Left ventricle myocardium inferior (tissue), 1 donor: ENCODE measurements around the gene NKD1. TPM values are rescaled to one million over a fixed set of nuclear protein-coding genes. Genes with fewer than 3 reads are reported as not detected.

Experiments used
- DNase-seq: peaks from one replicate; pipeline ENCODE4 v3.0.0-alpha.2; 2020
- H3K27ac ChIP-seq: fragments of 200-600 bp; replicated peaks from 2 replicates; pipeline ENCODE4 v1.8.0; 2021
- H3K27me3 ChIP-seq: fragments of 200-600 bp; 2 replicates; pipeline ENCODE4 v1.8.0; 2021; ENCODE audit warnings: low read depth
- H3K36me3 ChIP-seq: fragments of 200-600 bp; 2 replicates; pipeline ENCODE4 v1.8.0; 2021
- H3K4me1 ChIP-seq: fragments of 200-600 bp; 2 replicates; pipeline ENCODE4 v1.8.0; 2021
- H3K4me3 ChIP-seq: fragments of 200-600 bp; 2 replicates; pipeline ENCODE4 v1.8.0; 2021; ENCODE audit warnings: mild to moderate bottlenecking, moderate library complexity
- H3K9me3 ChIP-seq: fragments of 200-600 bp; replicated peaks from 2 replicates; pipeline ENCODE4 v1.8.0; 2021
- intact Hi-C: fragments of 100-400 bp; cut with micrococcal nuclease; formaldehyde crosslinking; loops from one replicate; pipeline ENCODE4 v1.11.0; 2022
- total RNA-seq: library from RNA; stranded (reverse); fragmentation: NEBNext Ultra II Directional; extraction: Animal tissue kit (Norgen Biotek cat#: 25700); gene quantifications from one replicate; pipeline ENCODE4 v1.2.1, GENCODE V29; 2021
- TF ChIP-seq, protein P1 (sequence below): fragments of 200-600 bp; IDR thresholded peaks from 2 replicates; pipeline ENCODE4 v1.8.0; 2021; ENCODE audit warnings: antibody characterized with exemption, mild to moderate bottlenecking, borderline replicate concordance
- donor health status: DM: no; HTN: yes; CAD: no; lungs with severe emphysema.

Gene NKD1
- total RNA-seq, 1 donor from 2014 or later: 1.5 TPM

GRCh38 chr16:50568187-50568815, 20.1 kb downstream of the NKD1 start:
- Histone ChIP-seq H3K9me3 (no peaks in the 10 kb centered on the region), H3K36me3 (no peaks in the 10 kb centered on the region), H3K4me1 (no peaks in the 10 kb centered on the region), H3K27ac (no peak overlapping the region), H3K4me3 (no peak overlapping the region), H3K27me3 (peaks cover 28% of the 10 kb centered on the region)
- TF ChIP-seq, protein P1, sequence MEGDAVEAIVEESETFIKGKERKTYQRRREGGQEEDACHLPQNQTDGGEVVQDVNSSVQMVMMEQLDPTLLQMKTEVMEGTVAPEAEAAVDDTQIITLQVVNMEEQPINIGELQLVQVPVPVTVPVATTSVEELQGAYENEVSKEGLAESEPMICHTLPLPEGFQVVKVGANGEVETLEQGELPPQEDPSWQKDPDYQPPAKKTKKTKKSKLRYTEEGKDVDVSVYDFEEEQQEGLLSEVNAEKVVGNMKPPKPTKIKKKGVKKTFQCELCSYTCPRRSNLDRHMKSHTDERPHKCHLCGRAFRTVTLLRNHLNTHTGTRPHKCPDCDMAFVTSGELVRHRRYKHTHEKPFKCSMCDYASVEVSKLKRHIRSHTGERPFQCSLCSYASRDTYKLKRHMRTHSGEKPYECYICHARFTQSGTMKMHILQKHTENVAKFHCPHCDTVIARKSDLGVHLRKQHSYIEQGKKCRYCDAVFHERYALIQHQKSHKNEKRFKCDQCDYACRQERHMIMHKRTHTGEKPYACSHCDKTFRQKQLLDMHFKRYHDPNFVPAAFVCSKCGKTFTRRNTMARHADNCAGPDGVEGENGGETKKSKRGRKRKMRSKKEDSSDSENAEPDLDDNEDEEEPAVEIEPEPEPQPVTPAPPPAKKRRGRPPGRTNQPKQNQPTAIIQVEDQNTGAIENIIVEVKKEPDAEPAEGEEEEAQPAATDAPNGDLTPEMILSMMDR: no peak
- intact Hi-C loops: no loop called here
- no peak for DNase-seq

- Histone ChIP-seq H3K27ac (no peak overlapping the region), H3K4me3 (no peak overlapping the region), H3K27me3 (peaks cover 21% of the 10 kb centered on the region), H3K36me3 (no peaks in the 10 kb centered on the region), H3K9me3 (no peaks in the 10 kb centered on the region), H3K4me1 (peaks cover 5% of the 10 kb centered on the region)
- intact Hi-C loops: no loop called here
- DNase-seq: no peak
- TF ChIP-seq, protein P1: no peak
Observed at GRCh38 chr16:50570354-50570753, 22.2 kb downstream of the NKD1 start.

DNA sequence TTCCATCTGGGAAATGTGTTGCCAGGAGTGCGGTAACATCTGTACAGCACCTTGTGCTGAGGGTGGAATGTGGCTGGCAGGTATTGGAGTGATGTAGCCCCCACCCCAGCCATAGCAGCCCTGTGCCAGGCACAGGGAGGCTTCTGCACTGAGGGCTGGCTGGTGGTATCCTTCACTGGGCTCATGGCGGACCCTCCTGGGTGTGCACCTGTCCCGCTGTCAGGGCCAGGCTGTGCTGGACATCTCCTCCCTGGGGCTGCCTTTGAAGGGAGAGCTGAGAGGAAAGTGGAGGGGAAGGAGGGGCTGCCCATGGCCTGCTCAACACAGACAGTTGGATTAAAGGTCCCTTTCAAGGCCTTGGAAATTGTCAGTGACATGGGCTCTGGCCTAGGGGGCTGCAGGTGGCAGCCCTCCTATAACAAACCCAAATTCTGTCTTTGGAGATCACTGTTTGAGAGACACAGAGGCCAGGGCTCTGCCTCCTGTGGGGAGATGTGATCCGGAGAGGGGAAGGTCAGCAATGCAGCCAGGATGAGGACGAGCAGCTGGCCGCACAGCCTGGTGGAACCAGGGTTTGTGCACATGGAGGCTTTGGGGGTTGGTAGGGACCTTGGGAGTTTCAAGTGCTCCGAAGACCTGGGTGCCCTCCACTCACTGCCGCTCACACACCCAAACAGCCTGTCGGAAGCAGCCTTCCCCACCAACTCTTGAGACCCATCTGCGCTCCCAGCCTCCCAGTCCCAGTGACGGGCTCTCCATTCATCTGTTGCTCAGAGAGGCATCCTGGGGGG, 22.8 kb downstream of the NKD1 start:
- TF ChIP-seq, protein P1: no peak
- H3K27ac ChIP-seq: no peak overlapping the region
- intact Hi-C loops: no loop called here

DNA sequence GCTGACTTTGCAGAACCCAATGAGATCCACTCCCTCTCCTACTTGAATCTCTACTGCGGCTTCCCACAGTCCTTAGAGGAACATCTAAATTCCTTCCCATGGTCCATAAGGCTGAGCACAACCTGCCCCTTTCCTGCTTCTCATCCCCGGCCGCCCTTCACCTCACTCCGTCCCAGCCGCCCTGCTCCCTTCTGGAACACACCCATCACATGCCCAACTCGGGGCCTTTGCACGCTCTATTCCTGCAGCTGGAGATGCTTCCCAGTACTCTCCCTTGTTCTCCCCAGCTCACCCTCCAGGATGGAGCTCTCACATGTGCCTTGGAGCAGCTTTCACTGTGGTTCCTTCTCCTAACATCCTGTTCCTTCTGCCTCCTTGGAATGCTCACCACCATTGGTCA, 23.6 kb downstream of the NKD1 start:
- DNase-seq: no peak
- Histone ChIP-seq H3K9me3 (no peaks in the 10 kb centered on the region), H3K4me3 (no peak overlapping the region), H3K27me3 (peaks cover 21% of the 10 kb centered on the region), H3K36me3 (no peaks in the 10 kb centered on the region), H3K27ac (no peak overlapping the region), H3K4me1 (peaks cover 5% of the 10 kb centered on the region)
- TF ChIP-seq, protein P1: no peak
- intact Hi-C loops: no loop called here

More for the DNA sequence above, 22.8 kb downstream of the NKD1 start:
- H3K4me3 ChIP-seq: no peak overlapping the region
- H3K27me3 ChIP-seq: peaks cover 21% of the 10 kb centered on the region
- no peak for DNase-seq
- H3K36me3 ChIP-seq: no peaks in the 10 kb centered on the region
- peaks cover 5% of the 10 kb centered on the region for H3K4me1 ChIP-seq
- H3K9me3 ChIP-seq: no peaks in the 10 kb centered on the region

- H3K4me1 ChIP-seq: peaks cover 5% of the 10 kb centered on the region
Observed at GRCh38 chr16:50572700-50573099, 24.5 kb downstream of the NKD1 start.

More at GRCh38 chr16:50572700-50573099, 24.5 kb downstream of the NKD1 start:
- H3K27ac ChIP-seq: no peak overlapping the region
- TF ChIP-seq, protein P1: no peak
- peaks cover 21% of the 10 kb centered on the region for H3K27me3 ChIP-seq
- H3K9me3 ChIP-seq: no peaks in the 10 kb centered on the region
- H3K4me3 ChIP-seq: no peak overlapping the region
- intact Hi-C loops: no loop called here
- DNase-seq: no peak
- no peaks in the 10 kb centered on the region for H3K36me3 ChIP-seq
